Iris pigment epithelial cell (primary cell): ENCODE measurements around the gene LRRC7.
A peak's percentile ranks its signal among the peaks of the same experiment; 100 is the strongest.

Source experiments
- DNase-seq: peaks from one replicate; pipeline ENCODE4 v3.0.0-alpha.2; 2011; ENCODE audit warnings: low read depth

Gene LRRC7

GRCh38 chr1:70093250-70093975 is 525.7 kb downstream of the LRRC7 start:
- no peak for DNase-seq

GRCh38 chr1:70101231-70101630 is 533.5 kb downstream of the LRRC7 start:
- no peak for DNase-seq

GRCh38 chr1:70101774-70102173 is 534.1 kb downstream of the LRRC7 start:
- no peak for DNase-seq

- DNase-seq: no peak
Measured at GRCh38 chr1:70103770-70104169, 536.0 kb downstream of the LRRC7 start.

GRCh38 chr1:70109241-70109640 is 541.5 kb downstream of the LRRC7 start:
- DNase-seq: no peak

GRCh38 chr1:70112838-70113237 is 545.1 kb downstream of the LRRC7 start:
- DNase-seq: no peak

- DNase-seq: no peak
Measured at GRCh38 chr1:70115315-70115714, 547.6 kb downstream of the LRRC7 start.

GRCh38 chr1:70117046-70117445 is 549.3 kb downstream of the LRRC7 start:
- DNase-seq: no peak

- DNase-seq: no peak
Measured at GRCh38 chr1:70134148-70134547, 566.4 kb downstream of the LRRC7 start.

GRCh38 chr1:70140343-70140742 is 572.6 kb downstream of the LRRC7 start:
- DNase-seq: peak; percentile 82

- peak; percentile 18 for DNase-seq
Measured at GRCh38 chr1:70140894-70141293, 573.2 kb downstream of the LRRC7 start.

- peak; percentile 45 for DNase-seq
Measured at GRCh38 chr1:70142075-70142474, 574.4 kb downstream of the LRRC7 start.

GRCh38 chr1:70143048-70143659 is 575.4 kb downstream of the LRRC7 start:
- DNase-seq: peak; percentile 61

- DNase-seq: peak; percentile 61
Measured at GRCh38 chr1:70146488-70146887, 578.8 kb downstream of the LRRC7 start.

GRCh38 chr1:70150444-70150843 is 582.7 kb downstream of the LRRC7 start:
- no peak for DNase-seq

GRCh38 chr1:70153739-70154138 is 586.0 kb downstream of the LRRC7 start:
- no peak for DNase-seq

- DNase-seq: peak; percentile 31
Measured at GRCh38 chr1:70156529-70157120, 588.9 kb downstream of the LRRC7 start.

- DNase-seq: no peak
Measured at GRCh38 chr1:70164350-70164749, 596.6 kb downstream of the LRRC7 start.

GRCh38 chr1:70168283-70168682 is 600.6 kb downstream of the LRRC7 start:
- no peak for DNase-seq

GRCh38 chr1:70169018-70169839 is 601.5 kb downstream of the LRRC7 start:
- peak; percentile 10 for DNase-seq

GRCh38 chr1:70171512-70171911 is 603.8 kb downstream of the LRRC7 start:
- no peak for DNase-seq
